ENCODE measurements around the gene MREG. TPM values are rescaled to one million over a fixed set of nuclear protein-coding genes. Genes with fewer than 3 reads are reported as not detected.
"Not testable (repeated sequence)": the region's sequence is repeated elsewhere in the genome, so short reads cannot be mapped to it uniquely, and the experiment has no call there.

MREG gene
- total RNA-seq, 2 experiments from 2014 or later = 9.0 to 9.6 TPM

- no peak for DNase-seq
- CTCF ChIA-PET = interaction anchor here (0.6 kb wide), 1 partner anchor 25 kb away, joined by 3 read pairs; no protein-coding TSS in a partner anchor
- H3K27ac Mint-ChIP-seq = no peak overlapping the region
- H3K4me3 Mint-ChIP-seq = no peak overlapping the region
- H3K27me3 Mint-ChIP-seq = peaks cover 3% of the 10 kb centered on the region
- H3K36me3 Mint-ChIP-seq (ENCODE audit: low read depth) = no peaks in the 10 kb centered on the region
- H3K9me3 Mint-ChIP-seq = no peaks in the 10 kb centered on the region
- POLR2A ChIA-PET = no interaction called here
- H3K4me1 Mint-ChIP-seq = peaks cover 9% of the 10 kb centered on the region
Observed at GRCh38 chr2:215933151-215933550, 80.2 kb downstream of the MREG start.

- ChIA-PET CTCF (interaction anchor here (0.6 to 1.0 kb wide), 6 partner anchors 11 to 619 kb away, joined by 3 to 4 read pairs (median 4); partner anchors contain the start of gene ATIC), POLR2A (no interaction called here)
- H3K9me3 Mint-ChIP-seq = no peaks in the 10 kb centered on the region
- H3K4me3 Mint-ChIP-seq = no peak overlapping the region
- H3K27ac Mint-ChIP-seq = no peak overlapping the region
- peaks cover 9% of the 10 kb centered on the region for H3K4me1 Mint-ChIP-seq
- no peaks in the 10 kb centered on the region for H3K36me3 Mint-ChIP-seq (ENCODE audit: low read depth)
- DNase-seq = peak; percentile 68
- peaks cover 3% of the 10 kb centered on the region for H3K27me3 Mint-ChIP-seq
Observed at GRCh38 chr2:215931256-215931903, 82.0 kb downstream of the MREG start.

DNA sequence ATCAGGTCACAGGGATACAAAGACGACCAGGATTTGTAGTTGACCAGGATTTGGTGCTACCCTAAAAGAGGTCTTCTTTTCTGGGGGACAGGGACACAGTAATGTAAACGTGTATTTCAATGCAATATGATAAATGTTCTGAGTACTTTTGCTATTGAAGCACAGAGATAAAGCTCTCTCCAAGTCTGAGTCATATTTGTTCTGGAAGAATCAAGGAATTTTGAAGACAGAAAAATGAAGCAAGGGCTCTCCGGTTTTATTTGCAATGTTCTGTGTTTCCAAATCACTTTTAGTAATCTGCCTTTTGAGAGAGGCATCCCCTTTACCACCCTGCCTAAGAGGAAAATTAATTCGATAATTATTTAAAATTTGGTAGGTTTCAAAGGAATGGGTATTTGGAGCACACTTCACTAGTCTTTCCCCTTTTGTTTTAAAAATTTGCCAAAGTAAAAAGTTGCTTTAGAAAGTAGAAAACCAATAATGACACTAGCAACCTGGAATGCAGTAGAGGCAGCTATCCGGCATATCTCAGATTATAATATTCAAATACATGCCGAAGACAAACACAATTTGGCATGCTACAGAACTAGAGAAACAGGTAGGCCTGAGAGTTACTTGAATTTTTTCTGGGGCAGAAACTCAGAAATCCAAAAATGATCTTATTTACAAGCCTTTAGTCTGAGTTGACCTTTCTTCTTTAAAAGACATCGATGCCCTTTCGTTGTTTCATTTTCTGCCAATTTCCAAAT, 82.7 kb downstream of the MREG start:
- peaks cover 3% of the 10 kb centered on the region for H3K27me3 Mint-ChIP-seq
- no peak overlapping the region for H3K4me3 Mint-ChIP-seq
- no peaks in the 10 kb centered on the region for H3K9me3 Mint-ChIP-seq
- H3K36me3 Mint-ChIP-seq (ENCODE audit: low read depth) = no peaks in the 10 kb centered on the region
- CTCF ChIA-PET = interaction anchor here (0.6 to 1.0 kb wide), 6 partner anchors 11 to 619 kb away, joined by 3 to 4 read pairs (median 4); partner anchors contain the start of gene ATIC
- POLR2A ChIA-PET = no interaction called here
- peaks cover 9% of the 10 kb centered on the region for H3K4me1 Mint-ChIP-seq
- DNase-seq = no peak
- H3K27ac Mint-ChIP-seq = no peak overlapping the region

DNA sequence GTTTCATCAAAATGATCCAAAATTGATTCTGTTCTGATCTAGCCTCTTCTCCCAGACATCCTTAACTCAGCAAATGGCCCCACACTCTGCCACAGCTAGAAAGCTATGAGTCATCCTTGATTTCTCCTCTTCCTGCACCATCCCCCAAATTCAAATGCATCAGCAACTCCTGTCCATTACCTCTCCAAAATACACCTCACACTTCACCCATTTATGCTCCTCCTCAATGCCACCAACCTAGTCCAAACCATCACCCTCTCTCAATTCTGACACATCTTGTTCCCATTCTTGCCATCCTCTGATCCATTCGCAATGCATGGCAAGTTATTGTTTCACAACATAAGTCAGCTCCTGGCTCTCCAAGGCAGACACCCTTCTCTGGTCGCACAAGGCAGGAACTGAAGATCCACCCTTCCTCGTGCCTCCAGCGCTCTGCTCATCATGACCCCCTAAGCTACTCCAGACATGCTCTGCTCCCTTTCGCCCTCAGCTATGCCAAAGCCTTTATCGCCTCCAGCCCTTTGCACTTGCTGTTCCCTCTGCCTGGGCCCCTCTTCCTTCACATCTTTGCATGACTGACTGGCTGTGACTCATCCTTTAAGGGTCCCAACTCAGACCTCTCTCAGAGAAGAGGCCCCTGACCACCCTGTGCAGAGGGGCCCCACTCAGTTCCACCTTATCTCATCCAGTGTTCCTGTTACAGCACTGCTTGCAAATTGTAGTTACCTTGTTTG, 83.6 kb downstream of the MREG start:
- POLR2A ChIA-PET = no interaction called here
- DNase-seq = no peak
- Mint-ChIP-seq H3K36me3 (ENCODE audit: low read depth) (no peaks in the 10 kb centered on the region), H3K4me1 (peaks cover 9% of the 10 kb centered on the region), H3K27ac (no peak overlapping the region), H3K4me3 (no peak overlapping the region), H3K27me3 (peaks cover under 1% of the 10 kb centered on the region), H3K9me3 (no peaks in the 10 kb centered on the region)
- CTCF ChIA-PET = interaction anchor here (1.6 kb wide), 1 partner anchor 93 kb away, joined by 3 read pairs; no protein-coding TSS in a partner anchor

DNA sequence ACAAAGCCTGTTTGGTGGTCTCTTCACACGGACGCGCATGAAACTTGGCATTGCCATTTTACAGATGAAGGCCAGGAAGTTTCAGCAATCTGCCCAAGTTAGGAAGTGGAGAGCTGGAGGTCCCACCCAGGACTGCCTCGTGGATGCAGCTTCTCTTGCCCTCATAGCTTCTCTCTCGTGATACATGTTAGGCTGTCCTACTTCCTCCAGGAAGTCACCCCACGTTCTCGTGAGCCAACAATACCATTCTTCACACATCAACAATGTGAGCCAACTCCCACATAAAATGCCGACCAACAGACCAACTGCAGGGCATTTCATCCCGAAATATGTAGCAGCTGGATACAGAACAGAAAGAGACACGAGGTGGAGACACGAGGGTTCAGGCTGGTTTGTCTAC, 85.3 kb downstream of the MREG start:
- Mint-ChIP-seq H3K36me3 (ENCODE audit: low read depth) (no peaks in the 10 kb centered on the region), H3K4me1 (peaks cover 9% of the 10 kb centered on the region), H3K27ac (no peak overlapping the region), H3K9me3 (no peaks in the 10 kb centered on the region), H3K4me3 (no peak overlapping the region), H3K27me3 (no peaks in the 10 kb centered on the region)
- POLR2A ChIA-PET = no interaction called here
- DNase-seq = no peak
- CTCF ChIA-PET = interaction anchor here (1.6 kb wide), 1 partner anchor 95 kb away, joined by 3 read pairs; no protein-coding TSS in a partner anchor

DNA sequence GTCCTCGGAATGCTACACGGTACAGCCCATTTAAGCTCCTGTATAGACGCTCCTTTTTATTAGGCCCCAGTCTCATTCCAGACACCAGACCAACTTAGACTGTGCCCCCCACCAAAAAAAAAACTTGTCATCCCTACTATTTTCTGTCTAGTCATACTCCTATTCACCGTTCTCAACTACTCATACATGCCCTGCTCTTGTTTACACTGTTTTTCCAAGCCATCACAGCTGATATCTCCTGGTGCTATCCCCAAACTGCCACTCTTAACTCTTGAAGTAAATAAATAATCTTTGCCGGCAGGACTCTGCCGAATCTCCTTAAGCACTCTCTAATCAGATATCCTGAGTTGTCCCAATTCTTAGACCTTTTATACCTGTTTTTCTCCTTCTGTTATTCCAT, 86.4 kb downstream of the MREG start:
- POLR2A ChIA-PET; H3K36me3 Mint-ChIP-seq (ENCODE audit: low read depth); H3K9me3 Mint-ChIP-seq; H3K4me1 Mint-ChIP-seq; CTCF ChIA-PET; H3K27me3 Mint-ChIP-seq; H3K27ac Mint-ChIP-seq; H3K4me3 Mint-ChIP-seq; DNase-seq: not testable (repeated sequence)

- no peak overlapping the region for H3K27ac Mint-ChIP-seq
- ChIA-PET POLR2A (no interaction called here), CTCF (no interaction called here)
- H3K4me3 Mint-ChIP-seq = no peak overlapping the region
- no peaks in the 10 kb centered on the region for H3K9me3 Mint-ChIP-seq
- peaks cover 9% of the 10 kb centered on the region for H3K4me1 Mint-ChIP-seq
- no peaks in the 10 kb centered on the region for H3K36me3 Mint-ChIP-seq (ENCODE audit: low read depth)
- DNase-seq = no peak
- no peaks in the 10 kb centered on the region for H3K27me3 Mint-ChIP-seq
Observed at GRCh38 chr2:215921895-215922294, 91.5 kb downstream of the MREG start.

- Mint-ChIP-seq H3K4me1 (peaks cover 15% of the 10 kb centered on the region), H3K9me3 (no peaks in the 10 kb centered on the region), H3K27ac (no peak overlapping the region), H3K4me3 (no peak overlapping the region), H3K27me3 (no peaks in the 10 kb centered on the region), H3K36me3 (ENCODE audit: low read depth) (no peaks in the 10 kb centered on the region)
- DNase-seq = peak; percentile 66
- ChIA-PET CTCF (interaction anchor here (0.5 to 1.4 kb wide), 3 partner anchors 11 to 700 kb away, joined by 3 to 4 read pairs (median 4); no protein-coding TSS in a partner anchor), POLR2A (interaction anchor here (0.6 kb wide), 1 partner anchor 468 kb away, joined by 3 read pairs; no protein-coding TSS in a partner anchor)
Observed at GRCh38 chr2:215920244-215921100, 92.9 kb downstream of the MREG start.

DNA sequence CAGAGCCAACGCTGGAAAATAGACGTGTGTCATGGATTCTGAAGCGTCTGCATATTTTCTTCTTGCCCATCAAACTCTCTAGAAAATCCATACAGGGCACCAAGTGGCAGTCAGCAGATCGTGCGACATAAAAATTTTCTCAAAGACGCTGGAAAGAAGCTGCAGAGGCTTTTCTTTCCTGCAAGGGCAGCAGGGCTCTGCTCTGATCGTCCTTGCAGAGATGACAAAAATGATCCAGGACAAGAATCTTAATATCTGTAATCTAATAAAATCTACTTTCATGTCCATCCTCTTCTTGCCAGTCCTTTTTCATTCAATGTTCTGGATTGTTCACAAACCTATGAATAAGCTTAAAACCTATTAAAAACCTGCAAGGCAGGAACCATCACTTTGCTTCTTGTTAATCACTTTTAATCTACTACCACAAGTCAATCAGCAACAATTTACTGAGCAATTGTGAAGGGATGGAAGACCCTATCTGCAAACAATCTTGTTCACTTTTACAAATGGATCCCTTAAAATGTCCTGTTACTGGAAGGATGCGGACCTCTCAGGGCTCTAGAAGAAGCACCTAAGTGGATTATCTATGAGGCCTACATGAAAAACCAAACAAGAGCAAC, 93.6 kb downstream of the MREG start:
- DNase-seq = no peak
- Mint-ChIP-seq H3K4me1 (peaks cover 18% of the 10 kb centered on the region), H3K27ac (no peak overlapping the region), H3K4me3 (no peak overlapping the region), H3K36me3 (ENCODE audit: low read depth) (no peaks in the 10 kb centered on the region), H3K9me3 (no peaks in the 10 kb centered on the region), H3K27me3 (no peaks in the 10 kb centered on the region)
- ChIA-PET CTCF (interaction anchor here (1.0 to 1.4 kb wide), 2 partner anchors 11 to 647 kb away, joined by 3 to 4 read pairs; no protein-coding TSS in a partner anchor), POLR2A (interaction anchor here (0.6 kb wide), 1 partner anchor 467 kb away, joined by 3 read pairs; no protein-coding TSS in a partner anchor)

DNA sequence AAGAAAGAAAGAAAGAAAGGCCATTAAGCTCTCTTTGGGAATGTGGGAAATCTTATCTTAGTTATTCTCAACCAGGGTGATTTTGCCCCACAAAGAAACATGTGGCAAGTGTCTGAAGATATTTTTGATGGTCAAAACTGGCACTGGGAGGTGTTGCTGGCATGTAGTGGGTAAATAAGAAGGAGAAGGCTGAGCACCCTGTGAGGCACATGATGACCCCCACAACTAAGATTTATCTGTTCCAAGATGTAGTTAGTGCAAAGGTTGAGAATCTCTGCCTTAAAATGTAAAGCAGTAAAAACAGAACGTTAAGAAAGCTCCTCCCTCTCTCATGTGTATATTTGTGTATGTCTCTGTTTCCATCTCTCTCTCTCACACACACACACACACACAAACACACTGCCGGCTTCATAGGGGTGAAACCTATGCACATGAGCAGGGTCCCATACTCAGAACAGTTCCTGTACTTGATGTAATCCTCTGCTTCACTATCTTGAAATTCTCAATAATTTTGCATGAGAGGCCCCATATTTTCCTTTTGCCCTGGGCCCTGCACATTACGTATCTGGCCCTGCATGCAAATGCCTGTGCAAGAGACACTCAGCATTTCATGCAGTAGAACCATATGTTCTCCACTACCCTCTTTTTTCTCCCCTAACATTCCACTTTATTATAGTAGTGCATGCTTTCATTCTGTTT, 94.3 kb downstream of the MREG start:
- CTCF ChIA-PET = interaction anchor here (0.6 to 1.4 kb wide), 4 partner anchors 11 to 456 kb away, joined by 3 to 4 read pairs (median 4); no protein-coding TSS in a partner anchor
- DNase-seq = no peak
- Mint-ChIP-seq H3K27ac (no peak overlapping the region), H3K27me3 (peaks cover 5% of the 10 kb centered on the region), H3K9me3 (no peaks in the 10 kb centered on the region), H3K4me3 (no peak overlapping the region), H3K4me1 (peaks cover 22% of the 10 kb centered on the region), H3K36me3 (ENCODE audit: low read depth) (no peaks in the 10 kb centered on the region)
- POLR2A ChIA-PET = no interaction called here

- CTCF ChIA-PET = interaction anchor here (0.6 to 1.3 kb wide), 3 partner anchors 10 to 455 kb away, joined by 3 to 4 read pairs (median 3); no protein-coding TSS in a partner anchor
- H3K9me3 Mint-ChIP-seq = no peaks in the 10 kb centered on the region
- no peak overlapping the region for H3K4me3 Mint-ChIP-seq
- peaks cover 5% of the 10 kb centered on the region for H3K27me3 Mint-ChIP-seq
- POLR2A ChIA-PET = no interaction called here
- H3K36me3 Mint-ChIP-seq (ENCODE audit: low read depth) = no peaks in the 10 kb centered on the region
- no peak for DNase-seq
- H3K4me1 Mint-ChIP-seq = peaks cover 22% of the 10 kb centered on the region
- no peak overlapping the region for H3K27ac Mint-ChIP-seq
Observed at GRCh38 chr2:215917953-215918620, 95.3 kb downstream of the MREG start.

Measured in activated CD4-positive, alpha-beta T cell treated with anti-CD3 and anti-CD28 coated beads, Interleukin-2, amount 10 ng/mL, durations not matched to agents 7 days and 5 days (primary cell).